NT2/D1 (cell line): ENCODE measurements around the gene ACTR3.

Experiments used
- DNase-seq: peaks from one replicate; pipeline ENCODE4 v3.0.0-alpha.2; 2011; ENCODE audit warnings: low read depth, low spot score
- H3K27me3 ChIP-seq: 2 replicates; pipeline ENCODE4 v1.6.0; 2011; ENCODE audit warnings: mild to moderate bottlenecking; ENCODE audit not compliant: insufficient read length, insufficient read depth
- H3K36me3 ChIP-seq: 2 replicates; pipeline ENCODE4 v1.6.1; 2011; ENCODE audit warnings: mild to moderate bottlenecking, low read length, mixed read lengths; ENCODE audit not compliant: insufficient read depth, insufficient read length
- H3K4me1 ChIP-seq: 2 replicates; pipeline ENCODE4 v1.5.1; 2011; ENCODE audit not compliant: insufficient read depth, insufficient read length
- H3K4me3 ChIP-seq: 2 replicates; pipeline ENCODE4 v1.5.1; 2011; ENCODE audit warnings: low read depth; ENCODE audit not compliant: insufficient read length
- H3K9ac ChIP-seq: 2 replicates; pipeline ENCODE4 v1.6.0; 2011; ENCODE audit warnings: low read depth; ENCODE audit not compliant: insufficient read length
- H3K9me3 ChIP-seq: 2 replicates; pipeline ENCODE4 v1.5.1; 2011; ENCODE audit warnings: mild to moderate bottlenecking, low read length; ENCODE audit not compliant: insufficient read depth
- SUZ12 ChIP-seq: IDR thresholded peaks from 2 replicates; pipeline ENCODE4 v1.6.1; 2011; ENCODE audit not compliant: insufficient read length, insufficient read depth; ENCODE audit errors: extremely low read depth
- YY1 ChIP-seq: IDR thresholded peaks from 2 replicates; pipeline ENCODE4 v1.6.1; 2011; ENCODE audit not compliant: insufficient read length, insufficient read depth
- ZNF274 ChIP-seq: IDR thresholded peaks from 2 replicates; pipeline ENCODE4 v1.6.1; 2011; ENCODE audit warnings: mild to moderate bottlenecking, low read depth, low read length

The ACTR3 gene

DNA sequence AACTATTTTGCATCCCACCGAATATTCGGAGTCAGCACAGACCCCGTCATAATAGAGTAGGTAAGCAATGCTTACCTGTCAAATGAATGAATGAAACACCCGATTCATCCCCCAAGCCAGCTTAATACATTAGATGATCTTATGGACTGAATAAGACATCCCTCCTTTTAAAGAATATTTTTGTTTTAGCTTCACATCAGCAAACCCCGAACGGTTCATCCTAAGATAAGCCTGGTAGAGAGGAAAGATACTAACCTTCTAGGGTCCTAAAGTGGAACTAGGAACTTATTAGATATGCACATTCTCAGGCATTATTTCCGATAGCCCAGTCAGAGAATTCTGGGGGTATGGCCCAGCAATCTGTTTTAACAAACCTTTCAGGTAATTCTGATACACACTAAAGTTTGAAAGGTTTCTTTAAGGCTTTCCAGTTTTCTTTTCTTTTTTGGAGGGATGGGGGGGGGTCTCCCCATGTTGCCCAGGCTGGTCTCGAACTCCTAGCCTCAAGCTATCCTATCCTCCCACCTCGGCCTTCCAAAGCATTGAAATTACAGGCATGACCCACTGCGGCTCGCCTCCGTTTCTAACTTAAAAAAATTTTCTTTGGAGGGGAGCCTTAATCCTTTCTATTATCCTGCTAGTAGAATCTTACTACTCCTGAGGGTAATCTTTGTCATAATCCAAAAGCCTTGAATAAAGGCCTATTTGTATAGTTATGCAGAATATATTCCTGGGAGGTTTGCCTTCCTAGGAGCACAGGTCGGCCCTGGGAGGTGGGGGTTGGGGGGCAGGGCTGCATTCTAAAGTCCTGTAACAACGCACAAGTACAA is 1.0 kb upstream of the ACTR3 start:
- peak; percentile 68 for DNase-seq
- H3K4me1 ChIP-seq: peaks cover 4% of the 10 kb centered on the region
- peak overlapping the region; percentile 50 for H3K4me3 ChIP-seq
- H3K36me3 ChIP-seq: peaks cover 24% of the 10 kb centered on the region
- TF ChIP-seq YY1: no peak
- no peak for TF ChIP-seq ZNF274
- no peaks in the 10 kb centered on the region for H3K27me3 ChIP-seq
- H3K9ac ChIP-seq: peak overlapping the region; percentile 76
- no peaks in the 10 kb centered on the region for H3K9me3 ChIP-seq

DNA sequence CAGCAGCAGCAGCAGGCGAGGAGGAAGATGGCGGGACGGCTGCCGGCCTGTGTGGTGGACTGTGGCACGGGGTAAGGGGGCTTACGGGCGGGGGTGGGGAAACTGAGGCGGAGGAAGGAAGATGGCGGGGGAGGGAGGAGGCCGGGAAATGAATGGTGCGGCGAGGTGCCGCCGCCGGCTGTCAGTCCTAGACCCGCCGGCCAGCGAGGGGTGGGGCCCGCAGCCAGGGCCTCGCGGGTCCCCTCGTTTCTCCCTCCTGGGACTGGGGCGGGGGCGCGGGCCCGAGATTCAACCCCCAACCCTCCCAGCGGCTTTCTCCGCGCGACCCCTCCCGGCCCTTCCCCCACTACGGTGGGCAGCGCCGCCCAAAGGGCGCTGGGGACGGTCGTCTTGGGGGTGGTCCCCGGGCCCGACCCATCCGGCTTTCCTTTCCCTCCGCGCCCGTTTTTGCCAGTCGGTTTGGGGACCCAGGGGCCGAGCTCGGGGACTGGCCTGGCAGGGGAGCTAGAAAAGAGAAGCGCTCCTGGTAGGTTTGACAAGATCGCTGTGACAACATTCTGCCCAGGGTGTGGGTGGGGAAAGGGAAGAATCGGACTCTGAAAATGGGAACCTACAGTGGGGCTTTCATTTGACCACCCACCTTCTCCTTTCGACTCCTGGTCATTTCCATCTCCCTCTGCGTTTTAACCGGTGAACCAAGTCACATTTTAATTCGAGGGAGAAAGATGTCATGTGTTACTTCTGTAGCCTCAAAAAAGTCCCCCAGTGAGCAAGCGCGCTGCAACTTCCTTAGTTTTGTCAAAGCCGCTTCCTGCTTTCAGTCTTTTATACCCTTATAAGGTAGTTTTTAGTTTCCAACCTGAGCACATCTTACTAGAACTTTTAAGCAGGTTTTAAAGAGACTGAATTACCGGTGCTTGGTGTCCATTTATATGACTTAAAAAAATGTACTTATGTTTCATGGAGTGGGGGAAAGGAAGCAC is 655 bp downstream of the ACTR3 start:
- Histone ChIP-seq H3K4me3 (peak overlapping the region; percentile 85), H3K27me3 (no peaks in the 10 kb centered on the region), H3K9me3 (no peaks in the 10 kb centered on the region), H3K4me1 (peaks cover 4% of the 10 kb centered on the region), H3K36me3 (peaks cover 35% of the 10 kb centered on the region), H3K9ac (peak overlapping the region; percentile 93)
- DNase-seq: peak; percentile 22
- TF ChIP-seq YY1: no peak
- TF ChIP-seq SUZ12: no peak
- TF ChIP-seq ZNF274: no peak

DNA sequence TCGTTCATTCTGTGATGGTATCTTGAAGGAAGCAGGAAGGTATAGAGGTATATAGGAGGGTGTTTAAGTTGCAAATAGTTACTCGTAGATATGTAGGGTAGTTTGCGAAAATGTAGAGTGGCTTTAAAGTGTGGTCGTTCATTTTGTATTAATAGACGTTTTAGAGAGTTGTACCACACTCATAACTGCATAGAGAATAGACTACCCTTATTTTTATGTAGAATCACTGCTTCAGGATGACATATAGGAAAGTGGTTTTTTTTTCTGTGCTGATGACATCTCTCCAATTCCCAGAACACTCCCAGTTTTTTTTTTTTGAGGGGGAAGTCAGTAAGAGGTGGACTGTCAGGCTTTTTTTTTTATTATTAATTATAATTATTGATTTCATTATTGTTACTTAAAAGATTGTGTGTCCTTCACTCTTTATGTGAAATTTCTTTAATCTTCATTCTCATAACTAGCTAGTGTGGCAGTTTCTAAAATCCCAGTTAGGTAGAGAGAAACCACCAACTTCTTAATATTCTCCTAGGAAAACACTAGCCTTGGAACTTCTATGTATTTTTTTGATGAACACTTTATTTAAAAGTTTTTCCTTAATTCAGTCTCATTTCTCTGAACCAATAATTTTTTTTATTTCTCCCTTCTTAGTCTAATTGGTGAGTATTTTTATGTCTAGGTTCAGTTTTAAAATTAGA is 1.5 kb downstream of the ACTR3 start:
- Histone ChIP-seq H3K9ac (peak overlapping the region; percentile 93), H3K4me3 (peak overlapping the region; percentile 85), H3K27me3 (no peaks in the 10 kb centered on the region), H3K4me1 (peaks cover 3% of the 10 kb centered on the region), H3K9me3 (no peaks in the 10 kb centered on the region), H3K36me3 (peaks cover 34% of the 10 kb centered on the region)
- DNase-seq: no peak
- TF ChIP-seq ZNF274 (no peak), YY1 (no peak), SUZ12 (no peak)

DNA sequence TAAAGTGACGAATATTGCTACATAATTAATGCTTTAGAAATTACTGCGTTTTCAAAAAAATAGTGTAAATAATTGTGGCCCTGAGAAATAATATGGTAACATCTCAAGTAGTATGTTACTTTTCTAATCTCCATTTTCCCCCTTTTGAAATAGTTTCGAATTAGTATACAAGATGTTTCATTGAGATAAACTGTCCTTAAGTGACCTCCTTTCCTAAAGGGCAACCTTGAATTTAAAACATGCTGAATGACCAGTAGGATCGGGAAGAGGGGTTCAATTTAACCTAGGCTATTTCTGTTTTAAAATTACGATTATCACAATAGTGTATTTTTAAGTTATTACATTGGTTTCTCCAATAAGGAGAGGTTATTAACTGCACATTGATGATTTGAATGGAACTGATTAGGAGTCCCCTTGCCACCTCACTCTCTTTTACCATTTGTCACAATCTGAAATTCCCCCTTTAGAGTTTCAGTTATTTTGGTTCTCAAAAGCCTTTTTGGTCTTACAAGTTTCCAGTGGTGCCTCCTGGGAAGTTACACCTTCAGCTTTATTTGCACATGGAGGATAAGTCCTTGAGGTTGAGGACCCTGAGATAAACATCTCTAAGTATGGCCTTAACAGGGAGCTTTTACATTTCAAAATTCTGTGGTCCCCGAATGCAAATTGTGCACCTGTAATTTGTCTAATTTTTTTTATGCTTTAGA is 2.3 kb downstream of the ACTR3 start:
- Histone ChIP-seq H3K27me3 (no peaks in the 10 kb centered on the region), H3K36me3 (peaks cover 32% of the 10 kb centered on the region), H3K4me1 (no peaks in the 10 kb centered on the region), H3K9ac (no peak overlapping the region), H3K9me3 (no peaks in the 10 kb centered on the region), H3K4me3 (no peak overlapping the region)
- TF ChIP-seq SUZ12: no peak
- no peak for TF ChIP-seq ZNF274
- no peak for TF ChIP-seq YY1
- DNase-seq: no peak

DNA sequence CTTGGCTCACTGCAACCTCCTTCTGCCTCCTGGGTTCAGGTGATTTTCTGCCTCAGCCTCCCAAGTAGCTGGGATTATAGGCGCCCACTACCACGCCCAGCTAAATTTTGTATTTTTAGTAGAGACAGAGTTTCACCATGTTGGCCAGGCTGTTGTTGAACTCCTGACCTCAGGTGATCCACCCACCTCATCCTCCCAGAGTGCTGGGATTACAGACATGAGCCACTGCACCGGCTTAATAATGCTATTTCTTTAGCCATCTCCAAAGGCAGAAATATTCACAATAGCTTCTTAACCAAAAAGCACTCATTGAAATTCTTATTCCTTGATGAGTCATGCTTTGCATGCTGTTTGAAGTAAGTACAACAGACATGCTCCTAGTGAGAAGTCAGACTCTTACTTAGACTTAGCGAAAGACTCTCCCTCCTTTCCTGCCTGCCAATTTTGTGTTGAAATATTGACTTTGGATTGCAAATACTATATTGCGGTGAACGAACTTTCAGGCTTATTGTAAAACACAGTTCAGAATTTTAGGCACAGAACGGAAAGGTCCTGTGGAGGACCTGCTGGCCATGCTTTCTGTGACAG is 4.4 kb downstream of the ACTR3 start:
- H3K4me1 ChIP-seq: no peaks in the 10 kb centered on the region
- H3K9ac ChIP-seq: no peak overlapping the region
- peaks cover 20% of the 10 kb centered on the region for H3K36me3 ChIP-seq

DNA sequence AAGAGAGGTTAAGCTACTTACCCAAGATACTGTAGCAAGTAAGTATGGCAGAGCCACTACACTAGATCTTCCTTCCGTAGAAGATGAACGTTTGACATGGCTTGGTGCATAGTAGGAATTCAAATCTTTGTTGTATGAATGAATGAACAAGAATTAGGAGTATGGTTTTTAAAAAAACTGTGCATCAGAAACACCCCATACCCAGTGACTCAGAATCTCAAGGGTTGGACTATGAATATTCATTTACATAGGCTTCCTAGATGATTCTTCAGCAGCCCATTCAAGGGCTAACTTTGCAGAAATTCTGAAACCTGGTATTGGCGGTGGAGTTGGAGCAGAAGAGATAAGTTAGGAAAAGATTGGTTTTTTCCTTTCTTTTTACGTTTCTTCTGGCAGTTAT is 5.4 kb downstream of the ACTR3 start:
- H3K27me3 ChIP-seq: no peaks in the 10 kb centered on the region
- H3K9ac ChIP-seq: no peak overlapping the region
- no peaks in the 10 kb centered on the region for H3K4me1 ChIP-seq
- no peak for TF ChIP-seq YY1
- no peak for TF ChIP-seq ZNF274
- no peak for TF ChIP-seq SUZ12
- no peak overlapping the region for H3K4me3 ChIP-seq
- H3K36me3 ChIP-seq: peaks cover 22% of the 10 kb centered on the region
- DNase-seq: no peak
- H3K9me3 ChIP-seq: no peaks in the 10 kb centered on the region

More for the DNA sequence above, 4.4 kb downstream of the ACTR3 start:
- no peak for DNase-seq
- Histone ChIP-seq H3K4me3 (no peak overlapping the region), H3K27me3 (no peaks in the 10 kb centered on the region), H3K9me3 (no peaks in the 10 kb centered on the region)
- TF ChIP-seq YY1 (no peak), SUZ12 (no peak), ZNF274 (no peak)
